SK-N-SH (cell line): Measurements from ENCODE around the gene SCAMP5. TPM values are rescaled to one million over a fixed set of nuclear protein-coding genes. Genes with fewer than 3 reads are reported as not detected.

Experiments
- CTCF ChIA-PET: fragments of 300-600, 350-600 bp; formaldehyde crosslinking; extraction: SDS; loops from one replicate; lab custom pipeline; 2021; lab: Yijun Ruan, JAX
- POLR2A ChIA-PET: fragments of 350-600 bp; sonication (Branson Sonifier 250); formaldehyde crosslinking; extraction: SDS; loops from one replicate; lab custom pipeline; 2020; ENCODE audit warnings: antibody characterized with exemption, inconsistent platforms; lab: Yijun Ruan, JAX
- DNase-seq: peaks from one replicate; pipeline ENCODE4 v3.0.0; 2012
- H2AFZ ChIP-seq: fragments of 200-600 bp; sonication (generic); 2 replicates; pipeline ENCODE4 v1.8.1; 2016; ENCODE audit warnings: antibody characterized with exemption, mild to moderate bottlenecking, low read depth
- H3F3A ChIP-seq: fragments of 200-600 bp; sonication (generic); replicated peaks from 2 replicates; pipeline ENCODE3; 2016; ENCODE audit warnings: antibody characterized with exemption, mild to moderate bottlenecking; ENCODE audit not compliant: insufficient read depth
- H3K27ac ChIP-seq, 2 experiments: fragments of 200-500 bp in 1 of 2; fragments of 200-600 bp in 1 of 2; sonication (Bioruptor generic) in 1 of 2; sonication (generic), shearing (Covaris generic) in 1 of 2; 2 replicates each; pipeline versions ENCODE4 v1.5.1 to v1.6.1; 2014 to 2016; ENCODE audit warnings: low read depth in 2 of 2, inconsistent platforms in 1 of 2, low read length in 1 of 2, mild to moderate bottlenecking in 1 of 2, mixed read lengths in 1 of 2
- H3K27me3 ChIP-seq: fragments of 200-600 bp; sonication (generic), shearing (Covaris generic); 2 replicates; pipeline ENCODE4 v1.6.1; 2016; ENCODE audit warnings: mixed run types; ENCODE audit not compliant: insufficient read depth
- H3K36me3 ChIP-seq, 2 experiments: fragments of 200-500 bp in 1 of 2; fragments of 200-600 bp in 1 of 2; sonication (Bioruptor generic) in 1 of 2; sonication (generic) in 1 of 2; replicated peaks in 1 of 2; 2 replicates each; pipeline versions ENCODE3 to v1.5.1; 2014 to 2016; ENCODE audit warnings: low read length in 1 of 2, mild to moderate bottlenecking in 1 of 2; ENCODE audit not compliant: insufficient read depth in 2 of 2, control insufficient read depth in 1 of 2
- H3K4me1 ChIP-seq, 2 experiments: fragments of 200-500 bp in 1 of 2; fragments of 200-600 bp in 1 of 2; sonication (Bioruptor generic) in 1 of 2; sonication (generic), shearing (Covaris generic) in 1 of 2; 2 replicates each; pipeline versions ENCODE4 v1.5.1 to v1.6.1; 2014 to 2016; ENCODE audit warnings: low read depth in 1 of 2, low read length in 1 of 2, mixed run types in 1 of 2; ENCODE audit not compliant: insufficient read depth in 2 of 2, control insufficient read depth in 1 of 2
- H3K4me2 ChIP-seq: fragments of 200-600 bp; sonication (generic), shearing (Covaris generic); 2 replicates; pipeline ENCODE4 v1.6.1; 2017; ENCODE audit warnings: mixed run types
- H3K4me3 ChIP-seq, 2 experiments: fragments of 200-500 bp in 1 of 2; fragments of 200-600 bp in 1 of 2; sonication (Bioruptor generic) in 1 of 2; sonication (generic), shearing (Covaris generic) in 1 of 2; 2 replicates each; pipeline versions ENCODE4 v1.5.1 to v1.8.1; 2014 to 2016; ENCODE audit warnings: low read depth in 2 of 2, inconsistent platforms in 1 of 2, low read length in 1 of 2, mild to moderate bottlenecking in 1 of 2, mixed read lengths in 1 of 2, moderate library complexity in 1 of 2
- H3K79me2 ChIP-seq: fragments of 200-600 bp; sonication (generic); 2 replicates; pipeline ENCODE4 v1.8.1; 2017; ENCODE audit warnings: mild to moderate bottlenecking; ENCODE audit not compliant: insufficient read depth
- H3K9ac ChIP-seq: fragments of 200-600 bp; sonication (generic); 2 replicates; pipeline ENCODE4 v1.6.1; 2017; ENCODE audit warnings: mixed run types
- H3K9me2 ChIP-seq: fragments of 200-600 bp; sonication (generic); 2 replicates; pipeline ENCODE4 v1.6.1; 2017; ENCODE audit warnings: mixed run types
- H3K9me3 ChIP-seq: fragments of 200-600 bp; sonication (generic); 2 replicates; pipeline ENCODE4 v1.6.1; 2017; ENCODE audit warnings: mixed run types, mild to moderate bottlenecking, moderate library complexity
- H4K20me1 ChIP-seq: fragments of 200-600 bp; sonication (generic); 2 replicates; pipeline ENCODE4 v1.6.1; 2017; ENCODE audit warnings: mild to moderate bottlenecking, mixed run types; ENCODE audit not compliant: insufficient read depth
- ELF1 ChIP-seq: IDR thresholded peaks from 2 replicates; pipeline ENCODE4 v1.4.0; 2012
- EP300 ChIP-seq, 2 experiments: IDR thresholded peaks; 2 replicates each; pipeline versions ENCODE4 v1.4.0 to v1.6.1; 2012; ENCODE audit warnings: borderline replicate concordance in 1 of 2, low read depth in 1 of 2, low read length in 1 of 2
- FOSL2 ChIP-seq: IDR thresholded peaks from 2 replicates; pipeline ENCODE4 v1.4.0; 2012; ENCODE audit warnings: low read depth, mild to moderate bottlenecking, moderate library complexity, borderline replicate concordance
- FOXM1 ChIP-seq: IDR thresholded peaks from 2 replicates; pipeline ENCODE4 v1.4.0; 2012; ENCODE audit warnings: low read depth, mild to moderate bottlenecking
- GABPA ChIP-seq: IDR thresholded peaks from 2 replicates; pipeline ENCODE4 v1.4.0; 2012; ENCODE audit warnings: low read depth, mild to moderate bottlenecking
- GATA2 ChIP-seq: sonication (generic); formaldehyde crosslinking; IDR thresholded peaks from 2 replicates; pipeline ENCODE4 v1.5.0; 2020; ENCODE audit warnings: mild to moderate bottlenecking, missing genetic modification reagents
- JUND ChIP-seq: IDR thresholded peaks from 2 replicates; pipeline ENCODE4 v1.4.0; 2012
- MAX ChIP-seq: IDR thresholded peaks from 2 replicates; pipeline ENCODE4 v1.4.0; 2012; ENCODE audit warnings: low read depth
- MXI1 ChIP-seq: IDR thresholded peaks from 2 replicates; pipeline ENCODE4 v1.6.1; 2012; ENCODE audit warnings: mild to moderate bottlenecking, low read depth, low read length, improper control_type of control experiment
- NFIC ChIP-seq: IDR thresholded peaks from 2 replicates; pipeline ENCODE4 v1.4.0; 2012; ENCODE audit warnings: borderline replicate concordance
- PBX3 ChIP-seq: IDR thresholded peaks from 2 replicates; pipeline ENCODE4; 2012
- POLR2AphosphoS5 ChIP-seq: IDR thresholded peaks from 2 replicates; pipeline ENCODE4 v1.6.1; 2012; ENCODE audit warnings: low read depth, low read length
- REST ChIP-seq: IDR thresholded peaks from 2 replicates; pipeline ENCODE4 v1.6.1; 2012; ENCODE audit warnings: mild to moderate bottlenecking, low read depth, low read length, moderate library complexity
- RFX5 ChIP-seq: IDR thresholded peaks from 2 replicates; pipeline ENCODE4 v1.6.1; 2012; ENCODE audit warnings: mild to moderate bottlenecking, improper control_type of control experiment, low read length
- RXRA ChIP-seq: IDR thresholded peaks from 2 replicates; pipeline ENCODE4 v1.4.0; 2012; ENCODE audit warnings: low read depth, mild to moderate bottlenecking, borderline replicate concordance
- SIN3A ChIP-seq: IDR thresholded peaks from 2 replicates; pipeline ENCODE4 v1.6.1; 2012; ENCODE audit warnings: low read depth, mild to moderate bottlenecking, low read length, moderate library complexity, borderline replicate concordance
- SMC3 ChIP-seq: IDR thresholded peaks from 2 replicates; pipeline ENCODE4 v1.6.1; 2012; ENCODE audit warnings: low read depth, low read length, improper control_type of control experiment
- TAF1 ChIP-seq: IDR thresholded peaks from 2 replicates; pipeline ENCODE4 v1.6.1; 2012; ENCODE audit warnings: low read depth, mild to moderate bottlenecking, low read length, moderate library complexity, borderline replicate concordance
- USF1 ChIP-seq: IDR thresholded peaks from 2 replicates; pipeline ENCODE4 v1.4.0; 2012; ENCODE audit warnings: low read depth, borderline replicate concordance
- YY1 ChIP-seq: IDR thresholded peaks from 2 replicates; pipeline ENCODE4 v1.4.0; 2012; ENCODE audit warnings: low read depth, mild to moderate bottlenecking
- WGBS: methylation state at CpG from one replicate; pipeline ENCODE4 v1.1.6; 2017; ENCODE audit warnings: low lambda C conversion rate; 5-methylcytosine and 5-hydroxymethylcytosine counted together
- polyA plus RNA-seq, 3 experiments: library from polyadenylated mRNA; depleted of rRNA; stranded (reverse); fragments of >200 nt; gene quantifications; 2 replicates each; pipeline ENCODE4 v1.2.3, GENCODE V29; 2012
- TF ChIP-seq, protein P1 (sequence below): fragments of 150-350 bp; IDR thresholded peaks from 2 replicates; pipeline ENCODE4 v1.6.1; 2016; ENCODE audit warnings: mild to moderate bottlenecking, low read depth, low read length

SCAMP5 gene
- polyA plus RNA-seq, 1 of the 3 experiments (the other 2 are of a cell fraction): 27.9 TPM

DNA sequence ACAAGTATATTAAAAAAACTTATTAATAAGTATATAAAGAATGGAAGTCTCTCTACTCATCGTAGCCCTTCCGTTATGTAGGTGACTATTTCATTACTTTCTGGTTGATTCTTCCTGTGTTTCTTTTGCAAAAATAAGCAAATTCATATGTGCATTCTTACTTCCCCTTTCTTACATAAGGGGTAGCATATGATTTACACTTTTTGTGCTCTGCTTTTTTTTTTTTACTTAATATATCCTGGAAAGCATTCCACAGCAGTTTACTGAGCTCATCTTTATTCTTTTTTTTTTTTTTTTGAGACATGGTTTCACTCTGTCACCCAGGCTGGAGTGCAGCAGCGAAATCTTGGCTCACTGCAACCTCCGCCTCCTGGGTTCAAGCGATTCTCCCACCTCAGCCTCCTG is 12.9 kb downstream of the SCAMP5 start:
- no peak overlapping the region for H3K4me3 ChIP-seq
- WGBS: 88% methylated on average over 5 of the region's 5 CpGs
- no peaks in the 10 kb centered on the region; a peak in 1 of 4 replicates for H3K4me1 ChIP-seq
- H3F3A ChIP-seq: no peaks in the 10 kb centered on the region
- H3K9ac ChIP-seq: no peak overlapping the region
- no peaks in the 10 kb centered on the region for H3K79me2 ChIP-seq
- ChIA-PET CTCF (interaction anchor here (1.2 to 1.5 kb wide), 3 partner anchors 21 to 196 kb away, joined by 3 to 5 read pairs (median 3); no protein-coding TSS in a partner anchor), POLR2A (no interaction called here)
- no peaks in the 10 kb centered on the region for H3K9me3 ChIP-seq
- H4K20me1 ChIP-seq: no peaks in the 10 kb centered on the region
- no peak overlapping the region for H3K4me2 ChIP-seq
- no peak for DNase-seq
- H3K36me3 ChIP-seq: peaks cover 3 to 6% of the 10 kb centered on the region in 2 experiments
- no peak overlapping the region for H3K27ac ChIP-seq
- H3K27me3 ChIP-seq: no peaks in the 10 kb centered on the region
- no peak overlapping the region for H2AFZ ChIP-seq
- TF ChIP-seq YY1: no peak
- TF ChIP-seq ELF1: no peak
- TF ChIP-seq FOSL2: no peak
- no peak for TF ChIP-seq JUND
- no peak for TF ChIP-seq FOXM1
- no peak for TF ChIP-seq GATA2 (CRISPR knock-in tag)
- H3K9me2 ChIP-seq: no peaks in the 10 kb centered on the region

GRCh38 chr15:75008629-75009326 is 13.4 kb downstream of the SCAMP5 start:
- Histone ChIP-seq H3K4me3 (no peak overlapping the region), H3K9me2 (no peaks in the 10 kb centered on the region), H3K27me3 (no peaks in the 10 kb centered on the region), H3K4me2 (no peak overlapping the region), H3K9ac (no peak overlapping the region), H3K27ac (no peak overlapping the region), H3K79me2 (no peaks in the 10 kb centered on the region), H3F3A (no peaks in the 10 kb centered on the region), H3K36me3 (peaks cover 3 to 6% of the 10 kb centered on the region in 2 experiments), H3K4me1 (no peaks in the 10 kb centered on the region; a peak in 1 of 4 replicates), H3K9me3 (no peaks in the 10 kb centered on the region), H2AFZ (no peak overlapping the region), H4K20me1 (no peaks in the 10 kb centered on the region)
- ChIA-PET POLR2A (no interaction called here), CTCF (interaction anchor here (1.2 to 1.5 kb wide), 2 partner anchors 20 to 195 kb away, joined by 3 read pairs; no protein-coding TSS in a partner anchor)
- 75% methylated on average over 6 of the region's 6 CpGs for WGBS
- DNase-seq: no peak
- TF ChIP-seq SIN3A: no peak
- no peak for TF ChIP-seq MXI1
- TF ChIP-seq NFIC: no peak
- TF ChIP-seq MAX: no peak
- no peak for TF ChIP-seq TAF1
- no peak for TF ChIP-seq PBX3
- no peak for TF ChIP-seq RFX5
- no peak for TF ChIP-seq EP300 (IDR thresholded peaks at IDR 0.05; ENCODE audit: borderline replicate concordance in 1 of 2, low read depth in 1 of 2, low read length in 1 of 2)
- TF ChIP-seq JUND: no peak
- no peak for TF ChIP-seq GATA2 (CRISPR knock-in tag)
- TF ChIP-seq REST: no peak
- TF ChIP-seq, protein P1, sequence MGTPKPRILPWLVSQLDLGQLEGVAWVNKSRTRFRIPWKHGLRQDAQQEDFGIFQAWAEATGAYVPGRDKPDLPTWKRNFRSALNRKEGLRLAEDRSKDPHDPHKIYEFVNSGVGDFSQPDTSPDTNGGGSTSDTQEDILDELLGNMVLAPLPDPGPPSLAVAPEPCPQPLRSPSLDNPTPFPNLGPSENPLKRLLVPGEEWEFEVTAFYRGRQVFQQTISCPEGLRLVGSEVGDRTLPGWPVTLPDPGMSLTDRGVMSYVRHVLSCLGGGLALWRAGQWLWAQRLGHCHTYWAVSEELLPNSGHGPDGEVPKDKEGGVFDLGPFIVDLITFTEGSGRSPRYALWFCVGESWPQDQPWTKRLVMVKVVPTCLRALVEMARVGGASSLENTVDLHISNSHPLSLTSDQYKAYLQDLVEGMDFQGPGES: no peak
- TF ChIP-seq POLR2AphosphoS5: no peak
- TF ChIP-seq RXRA: no peak
- no peak for TF ChIP-seq SMC3
- TF ChIP-seq GABPA: no peak
- TF ChIP-seq YY1: no peak
- no peak for TF ChIP-seq USF1
- no peak for TF ChIP-seq FOSL2
